GM12878 (cell line): ENCODE results near the gene PTGES2. TPM values are rescaled to one million over a fixed set of nuclear protein-coding genes. Genes with fewer than 3 reads are reported as not detected.

Experiments used
- CREM ChIP-seq: IDR thresholded peaks from 2 replicates; pipeline ENCODE4 v1.6.1; 2014; ENCODE audit warnings: antibody characterized with exemption, low read depth
- E2F8 ChIP-seq: fragments of 450-650 bp; IDR thresholded peaks from 2 replicates; pipeline ENCODE4 v1.6.1; 2018; ENCODE audit warnings: mild to moderate bottlenecking, low read depth, moderate library complexity; ENCODE audit not compliant: partially characterized antibody
- EGR1 ChIP-seq, 2 experiments: IDR thresholded peaks; 1 replicate in 1 of 2; 2 replicates in 1 of 2; pipeline ENCODE4 v1.6.1; 2011 to 2012; ENCODE audit warnings: low read depth in 2 of 2, low read length in 2 of 2, borderline replicate concordance in 1 of 2, mild to moderate bottlenecking in 1 of 2, moderate library complexity in 1 of 2
- IKZF1 ChIP-seq: fragments of 450-650 bp; conservative IDR thresholded peaks from 2 replicates; pipeline ENCODE4 v1.6.1; 2017; ENCODE audit warnings: antibody characterized with exemption, mild to moderate bottlenecking
- MYC ChIP-seq: IDR thresholded peaks from 2 replicates; pipeline ENCODE4 v1.6.1; 2011; ENCODE audit warnings: mild to moderate bottlenecking, low read length, moderate library complexity, inconsistent platforms; ENCODE audit not compliant: insufficient read depth, insufficient replicate concordance, insufficient read length, severe bottlenecking
- NFYB ChIP-seq: IDR thresholded peaks from 2 replicates; pipeline ENCODE4 v1.6.1; 2011; ENCODE audit warnings: low read depth, mild to moderate bottlenecking, low read length, improper control_type of control experiment, moderate library complexity; ENCODE audit not compliant: insufficient read depth
- NR2C1 ChIP-seq: fragments of 450-650 bp; IDR thresholded peaks from 2 replicates; pipeline ENCODE4 v1.6.1; 2017; ENCODE audit warnings: antibody characterized with exemption, mild to moderate bottlenecking, moderate library complexity
- NR2F1 ChIP-seq: fragments of 450-650 bp; conservative IDR thresholded peaks from 2 replicates; pipeline ENCODE4 v1.6.1; 2017; ENCODE audit warnings: mild to moderate bottlenecking
- PAX5 ChIP-seq: IDR thresholded peaks from 2 replicates; pipeline ENCODE4 v1.6.1; 2011; ENCODE audit warnings: low read depth, low read length, borderline replicate concordance
- POLR2A ChIP-seq: IDR thresholded peaks from 2 replicates; pipeline ENCODE4 v1.6.1; 2011; ENCODE audit warnings: low read depth, mild to moderate bottlenecking, low read length
- RB1 ChIP-seq: fragments of 450-650 bp; formaldehyde crosslinking; IDR thresholded peaks from 2 replicates; pipeline ENCODE4 v1.6.1; 2017; ENCODE audit warnings: mild to moderate bottlenecking, borderline replicate concordance
- SMARCA5 ChIP-seq: fragments of 450-650 bp; IDR thresholded peaks from 2 replicates; pipeline ENCODE4 v1.6.1; 2017; ENCODE audit warnings: mild to moderate bottlenecking
- SP1 ChIP-seq: IDR thresholded peaks from one replicate; pipeline ENCODE4 v1.6.1; 2011; ENCODE audit warnings: low read depth, low read length
- SRF ChIP-seq, 2 experiments: IDR thresholded peaks; 2 replicates each; pipeline ENCODE4 v1.6.1; 2011; ENCODE audit warnings: low read depth in 2 of 2, low read length in 2 of 2, mild to moderate bottlenecking in 1 of 2, moderate library complexity in 1 of 2
- STAT1 ChIP-seq: fragments of 450-650 bp; conservative IDR thresholded peaks from 2 replicates; pipeline ENCODE4 v1.6.1; 2014; ENCODE audit warnings: antibody characterized with exemption, mild to moderate bottlenecking
- YY1 ChIP-seq: IDR thresholded peaks from 2 replicates; pipeline ENCODE4 v1.6.1; 2011; ENCODE audit warnings: low read depth, mild to moderate bottlenecking, low read length
- ZNF207 ChIP-seq: fragments of 450-650 bp; IDR thresholded peaks from 2 replicates; pipeline ENCODE4 v1.6.1; 2014; ENCODE audit warnings: antibody characterized with exemption, mild to moderate bottlenecking, borderline replicate concordance
- ZNF217 ChIP-seq: fragments of 450-650 bp; IDR thresholded peaks from 2 replicates; pipeline ENCODE4 v1.6.1; 2017; ENCODE audit warnings: antibody characterized with exemption, mild to moderate bottlenecking
- ZNF592 ChIP-seq: fragments of 450-650 bp; IDR thresholded peaks from 2 replicates; pipeline ENCODE4 v1.6.1; 2017; ENCODE audit warnings: mild to moderate bottlenecking, moderate library complexity
- ZSCAN29 ChIP-seq: fragments of 450-650 bp; IDR thresholded peaks from 2 replicates; pipeline ENCODE4 v1.6.1; 2017; ENCODE audit warnings: mild to moderate bottlenecking, moderate library complexity
- polyA plus RNA-seq, 11 experiments: library from polyadenylated mRNA; depleted of rRNA in 4 of 11; unstranded in 6 of 11; stranded (reverse) in 5 of 11; fragments of >200 nt; fragmentation: Nextera tagmentation in 4 of 11; fragmentation: Illumina TruSeq in 1 of 11; extraction: Ambion mirVana in 4 of 11; extraction: Trizol in 1 of 11; gene quantifications; 1 replicate in 1 of 11; 2 replicates in 10 of 11; pipeline versions ENCODE4 v1.2.1 to v1.2.3, GENCODE V29; 2011 to 2016; ENCODE audit warnings: inconsistent platforms in 2 of 11, missing spikeins in 2 of 11, low read depth in 1 of 11
- total RNA-seq, 4 experiments: library from RNA; depleted of rRNA in 3 of 4; stranded (reverse); fragments of >200 nt in 3 of 4; fragmentation: Illumina TruSeq in 1 of 4; extraction: Trizol in 1 of 4; gene quantifications; 2 replicates each; pipeline versions ENCODE4 v1.2.1 to v1.2.3, GENCODE V29; 2013 to 2021
- TF ChIP-seq, protein P1 (sequence below): fragments of 450-650 bp; IDR thresholded peaks from 2 replicates; pipeline ENCODE4 v1.6.1; 2017; ENCODE audit warnings: low read depth, mild to moderate bottlenecking, moderate library complexity
- TF ChIP-seq, protein P2 (sequence below): IDR thresholded peaks from 2 replicates; pipeline ENCODE4 v1.6.1; 2011; ENCODE audit warnings: borderline replicate concordance, low read depth, mild to moderate bottlenecking, moderate library complexity, mixed read lengths, low read length; ENCODE audit not compliant: insufficient read depth; ENCODE audit errors: extremely low read length

The PTGES2 gene
- total and polyA plus RNA-seq, 10 of the 15 experiments (the other 5 are each of a cell fraction or from before 2014, with no cell fraction given), result 2.1 to 141 (median 99.1) TPM

DNA sequence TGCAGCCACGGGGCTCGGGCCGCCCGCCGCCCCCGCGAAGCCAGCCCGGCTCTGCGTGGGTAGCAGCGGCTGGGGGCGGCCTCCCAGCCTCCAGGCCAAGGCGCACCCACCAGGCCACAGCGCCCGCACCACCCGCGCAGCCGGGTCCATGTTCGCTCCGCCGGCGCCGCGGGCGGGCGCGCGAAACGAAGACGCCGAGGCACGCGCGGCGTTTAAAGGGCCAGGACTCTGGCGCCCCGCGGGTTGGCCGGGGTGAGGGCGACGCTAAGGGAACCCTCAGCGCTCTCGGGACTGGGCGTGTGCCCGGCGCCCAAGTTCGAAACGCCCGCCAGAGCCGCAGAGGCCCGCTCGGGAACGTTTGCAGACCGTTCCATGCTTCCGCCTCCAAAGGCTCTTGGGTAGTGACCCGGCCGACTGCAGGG lies at the start of gene PTGES2 (continued):
- TF ChIP-seq PAX5, result no peak
- peak; percentile 76; the same call in 1 of the 2 replicates for TF ChIP-seq SMARCA5
- TF ChIP-seq SP1, result peak; percentile 48
- peak; percentile 87; the same call in 1 of the 2 replicates for TF ChIP-seq RB1
- peak; percentile 83; the same call in 1 of the 2 replicates for TF ChIP-seq ZNF217
- TF ChIP-seq E2F8, result no peak
- TF ChIP-seq STAT1, result peak; percentile 72; the same call in 1 of the 2 replicates
- peak; percentile 47; the same call in 1 of the 2 replicates for TF ChIP-seq ZNF207
- peak; percentile 58; the same call in 1 of the 2 replicates for TF ChIP-seq POLR2A
- TF ChIP-seq EGR1 (IDR thresholded peaks at IDR 0.05; ENCODE audit: borderline replicate concordance in 1 of 2, low read depth in 2 of 2, low read length in 2 of 2), result peak in 1 of 2 experiments; percentile 97; a peak in 2 of 3 replicates
- peak; percentile 84 for TF ChIP-seq IKZF1
- TF ChIP-seq CREM, result peak; percentile 17; the same call in 1 of the 2 replicates
- peak; percentile 83 for TF ChIP-seq YY1
- TF ChIP-seq ZNF592, result no peak
- TF ChIP-seq MYC, result no peak
- TF ChIP-seq, protein P1, sequence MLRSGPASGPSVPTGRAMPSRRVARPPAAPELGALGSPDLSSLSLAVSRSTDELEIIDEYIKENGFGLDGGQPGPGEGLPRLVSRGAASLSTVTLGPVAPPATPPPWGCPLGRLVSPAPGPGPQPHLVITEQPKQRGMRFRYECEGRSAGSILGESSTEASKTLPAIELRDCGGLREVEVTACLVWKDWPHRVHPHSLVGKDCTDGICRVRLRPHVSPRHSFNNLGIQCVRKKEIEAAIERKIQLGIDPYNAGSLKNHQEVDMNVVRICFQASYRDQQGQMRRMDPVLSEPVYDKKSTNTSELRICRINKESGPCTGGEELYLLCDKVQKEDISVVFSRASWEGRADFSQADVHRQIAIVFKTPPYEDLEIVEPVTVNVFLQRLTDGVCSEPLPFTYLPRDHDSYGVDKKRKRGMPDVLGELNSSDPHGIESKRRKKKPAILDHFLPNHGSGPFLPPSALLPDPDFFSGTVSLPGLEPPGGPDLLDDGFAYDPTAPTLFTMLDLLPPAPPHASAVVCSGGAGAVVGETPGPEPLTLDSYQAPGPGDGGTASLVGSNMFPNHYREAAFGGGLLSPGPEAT, result peak; percentile 77; the same call in 1 of the 2 replicates
- TF ChIP-seq NFYB, result no peak
- TF ChIP-seq, protein P2, sequence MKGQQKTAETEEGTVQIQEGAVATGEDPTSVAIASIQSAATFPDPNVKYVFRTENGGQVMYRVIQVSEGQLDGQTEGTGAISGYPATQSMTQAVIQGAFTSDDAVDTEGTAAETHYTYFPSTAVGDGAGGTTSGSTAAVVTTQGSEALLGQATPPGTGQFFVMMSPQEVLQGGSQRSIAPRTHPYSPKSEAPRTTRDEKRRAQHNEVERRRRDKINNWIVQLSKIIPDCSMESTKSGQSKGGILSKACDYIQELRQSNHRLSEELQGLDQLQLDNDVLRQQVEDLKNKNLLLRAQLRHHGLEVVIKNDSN, result peak; percentile 36
- TF ChIP-seq SRF (IDR thresholded peaks at IDR 0.05; ENCODE audit: low read depth in 2 of 2, low read length in 2 of 2), result 0 out of 4 replicates have a peak, but pooled peaks of 1 of the 2 experiments have one; percentile 30
- peak; percentile 75 for TF ChIP-seq NR2F1
- peak; percentile 43; the same call in 1 of the 2 replicates for TF ChIP-seq ZSCAN29
- peak; percentile 54 for TF ChIP-seq NR2C1
